Keratinocyte (primary cell): ENCODE measurements around the gene TSC22D3.

Source experiments
- CTCF ChIP-seq, 3 experiments: IDR thresholded peaks in 1 of 3; conservative IDR thresholded peaks in 1 of 3; optimal IDR thresholded peaks in 1 of 3; 2 replicates in 2 of 3; 3 replicates in 1 of 3; pipeline versions ENCODE3 to v1.5.1; 2011; ENCODE audit warnings: low read length in 3 of 3, mild to moderate bottlenecking in 3 of 3, moderate library complexity in 2 of 3, control low read depth in 1 of 3, inconsistent platforms in 1 of 3; ENCODE audit not compliant: insufficient read depth in 2 of 3; ENCODE audit errors: extremely low read depth in 1 of 3
- EZH2 ChIP-seq: IDR thresholded peaks from one replicate; pipeline ENCODE4 v1.6.1; 2012; ENCODE audit warnings: inconsistent platforms, mild to moderate bottlenecking, low read length, moderate library complexity

GRCh38 chrX:107673933-107674479, 101.6 kb downstream of the TSC22D3 start:
- TF ChIP-seq CTCF (optimal IDR thresholded peaks at IDR 0.05 in 1 of 3, IDR thresholded peaks at IDR 0.05 in 1 of 3, conservative IDR thresholded peaks at IDR 0.05 in 1 of 3; ENCODE audit: extremely low read depth in 1 of 3, insufficient read depth in 2 of 3, low read length in 3 of 3) = no peak
- TF ChIP-seq EZH2 = no peak
